Epithelial cell of proximal tubule (primary cell): ENCODE measurements around the gene ANKFN1. TPM values are rescaled to one million over a fixed set of nuclear protein-coding genes. Genes with fewer than 3 reads are reported as not detected.

Source experiments
- DNase-seq: peaks from one replicate; pipeline ENCODE4 v3.0.0-alpha.2; 2011; ENCODE audit warnings: low read depth
- H3K4me3 ChIP-seq: 2 replicates; pipeline ENCODE4 v1.5.1; 2011; ENCODE audit warnings: low read depth, mild to moderate bottlenecking, low read length
- total RNA-seq: library from RNA; depleted of rRNA; stranded (reverse); fragments of >200 nt; gene quantifications from 2 replicates; pipeline ENCODE4 v1.2.3, GENCODE V29; 2015
- TF ChIP-seq, protein P1 (sequence below): conservative IDR thresholded peaks from 2 replicates; pipeline ENCODE4 v1.5.1; 2012; ENCODE audit warnings: low read depth, mild to moderate bottlenecking, low read length

ANKFN1 gene
- total RNA-seq, 1 donor from 2014 or later, result not detected

DNA sequence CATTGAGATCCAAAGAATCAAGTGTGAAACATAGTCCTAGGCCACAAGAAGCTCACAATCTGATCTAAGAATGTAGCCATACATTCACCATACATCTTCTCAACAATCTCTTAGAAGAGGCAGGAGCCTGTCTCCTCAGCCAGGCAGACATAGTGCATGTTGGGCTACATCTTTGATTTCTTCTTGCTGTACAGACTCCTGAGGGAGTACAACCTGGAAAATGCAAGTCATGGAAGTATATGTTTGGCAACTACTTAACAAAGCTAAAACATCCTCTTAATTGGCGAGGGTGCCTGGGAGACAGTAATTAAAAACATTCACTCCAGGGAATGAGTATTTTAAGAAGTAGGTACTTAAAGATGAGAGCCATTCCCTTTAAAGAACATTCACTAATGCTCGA lies 361.0 kb downstream of the ANKFN1 start:
- TF ChIP-seq, protein P1, sequence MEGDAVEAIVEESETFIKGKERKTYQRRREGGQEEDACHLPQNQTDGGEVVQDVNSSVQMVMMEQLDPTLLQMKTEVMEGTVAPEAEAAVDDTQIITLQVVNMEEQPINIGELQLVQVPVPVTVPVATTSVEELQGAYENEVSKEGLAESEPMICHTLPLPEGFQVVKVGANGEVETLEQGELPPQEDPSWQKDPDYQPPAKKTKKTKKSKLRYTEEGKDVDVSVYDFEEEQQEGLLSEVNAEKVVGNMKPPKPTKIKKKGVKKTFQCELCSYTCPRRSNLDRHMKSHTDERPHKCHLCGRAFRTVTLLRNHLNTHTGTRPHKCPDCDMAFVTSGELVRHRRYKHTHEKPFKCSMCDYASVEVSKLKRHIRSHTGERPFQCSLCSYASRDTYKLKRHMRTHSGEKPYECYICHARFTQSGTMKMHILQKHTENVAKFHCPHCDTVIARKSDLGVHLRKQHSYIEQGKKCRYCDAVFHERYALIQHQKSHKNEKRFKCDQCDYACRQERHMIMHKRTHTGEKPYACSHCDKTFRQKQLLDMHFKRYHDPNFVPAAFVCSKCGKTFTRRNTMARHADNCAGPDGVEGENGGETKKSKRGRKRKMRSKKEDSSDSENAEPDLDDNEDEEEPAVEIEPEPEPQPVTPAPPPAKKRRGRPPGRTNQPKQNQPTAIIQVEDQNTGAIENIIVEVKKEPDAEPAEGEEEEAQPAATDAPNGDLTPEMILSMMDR, result no peak
- no peak overlapping the region for H3K4me3 ChIP-seq
- DNase-seq, result no peak

DNA sequence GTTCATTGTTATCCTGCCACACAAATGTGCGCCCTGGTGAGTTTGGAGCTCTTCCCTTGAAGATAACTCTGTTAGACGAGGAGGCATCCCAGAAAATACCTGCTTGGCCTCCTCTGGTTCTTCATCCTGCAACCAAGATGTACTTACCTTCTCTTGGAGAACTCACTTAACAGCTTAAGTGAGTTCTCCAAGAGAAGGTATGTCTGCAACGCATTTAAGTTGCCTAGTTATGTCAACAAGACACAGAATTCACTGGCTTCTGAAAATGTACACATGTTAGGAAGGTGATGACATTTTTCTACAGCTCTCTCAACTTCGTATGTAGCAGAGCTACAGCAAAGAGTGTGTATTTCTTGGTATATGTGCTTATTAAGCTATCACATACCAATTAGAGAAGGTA lies 361.6 kb downstream of the ANKFN1 start:
- H3K4me3 ChIP-seq, result no peak overlapping the region
- TF ChIP-seq, protein P1, result no peak
- no peak for DNase-seq

DNA sequence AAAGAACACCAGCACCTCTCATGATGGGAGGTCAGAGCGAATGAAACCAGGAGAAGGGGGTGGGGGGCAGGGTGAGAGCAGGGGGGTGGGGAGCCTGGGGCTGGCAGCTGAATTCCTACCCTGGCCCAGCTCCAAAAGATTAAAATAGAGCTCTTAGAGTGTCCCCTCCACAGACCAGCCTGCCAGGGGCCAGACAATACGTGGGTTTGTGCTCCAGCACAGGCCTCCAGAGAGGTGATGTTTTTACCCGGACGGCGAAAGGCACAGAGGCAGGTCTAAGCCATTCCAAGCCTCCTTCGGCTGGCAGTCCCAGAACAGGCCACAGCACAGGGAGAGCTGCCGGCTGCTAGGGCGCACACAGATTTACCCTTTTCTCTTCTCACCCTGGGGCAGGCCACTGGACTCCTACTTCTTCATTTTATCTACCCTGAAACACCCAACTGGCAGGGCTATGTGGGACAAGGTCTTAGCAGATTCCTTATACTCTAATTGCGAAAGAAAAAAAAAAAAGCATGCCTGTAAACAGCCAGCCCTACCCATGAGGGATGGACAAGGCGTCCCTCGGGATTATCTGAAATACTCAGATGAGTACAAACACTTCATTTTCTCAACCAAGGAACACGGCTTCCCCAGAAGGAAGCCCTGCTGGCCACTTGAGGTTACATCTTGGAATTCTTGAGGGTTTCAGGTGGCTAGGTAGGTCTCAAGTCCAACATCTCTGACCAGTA lies 368.3 kb downstream of the ANKFN1 start:
- no peak for DNase-seq
- TF ChIP-seq, protein P1, result no peak
- H3K4me3 ChIP-seq, result no peak overlapping the region

DNA sequence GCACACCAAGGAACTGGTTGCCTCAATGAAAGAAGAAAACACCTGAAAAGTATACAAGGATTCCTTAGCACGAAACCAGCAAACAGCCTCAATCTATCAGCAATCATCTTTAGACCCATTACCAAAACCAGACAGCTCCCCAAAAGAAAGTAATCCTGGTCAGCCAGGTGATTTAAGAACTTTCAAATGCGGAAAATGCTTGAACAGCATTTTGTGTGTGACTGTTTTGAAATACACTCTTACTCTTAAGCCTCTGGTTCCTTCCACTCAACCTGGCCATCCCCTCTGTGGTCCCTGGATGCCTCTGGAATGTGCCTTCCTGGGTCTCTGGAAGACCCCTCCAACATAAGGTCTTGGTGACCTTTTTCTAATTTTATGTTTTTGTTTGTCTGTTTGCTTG lies 369.8 kb downstream of the ANKFN1 start:
- TF ChIP-seq, protein P1, result no peak
- no peak for DNase-seq
- H3K4me3 ChIP-seq, result no peak overlapping the region

DNA sequence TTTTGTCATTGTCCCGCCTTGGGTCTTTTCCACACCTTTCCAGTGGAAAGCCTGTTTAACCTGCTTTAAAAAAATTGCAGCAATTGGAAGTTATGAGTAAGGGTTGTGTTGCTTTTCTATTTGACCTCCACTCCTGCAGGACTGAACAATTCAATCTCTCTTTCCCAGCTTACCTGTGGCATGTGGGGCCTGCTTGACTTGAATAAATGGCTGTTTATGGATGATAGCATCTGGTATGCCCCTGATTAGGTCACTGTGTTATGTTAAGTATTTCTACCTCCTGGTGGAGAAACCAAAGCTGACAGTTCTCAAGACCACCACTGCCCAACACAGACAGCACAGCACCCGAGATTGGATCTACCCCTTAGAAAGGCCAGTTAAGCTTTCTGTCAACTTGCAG lies 375.4 kb downstream of the ANKFN1 start:
- H3K4me3 ChIP-seq, result no peak overlapping the region
- DNase-seq, result no peak
- TF ChIP-seq, protein P1, result no peak

DNA sequence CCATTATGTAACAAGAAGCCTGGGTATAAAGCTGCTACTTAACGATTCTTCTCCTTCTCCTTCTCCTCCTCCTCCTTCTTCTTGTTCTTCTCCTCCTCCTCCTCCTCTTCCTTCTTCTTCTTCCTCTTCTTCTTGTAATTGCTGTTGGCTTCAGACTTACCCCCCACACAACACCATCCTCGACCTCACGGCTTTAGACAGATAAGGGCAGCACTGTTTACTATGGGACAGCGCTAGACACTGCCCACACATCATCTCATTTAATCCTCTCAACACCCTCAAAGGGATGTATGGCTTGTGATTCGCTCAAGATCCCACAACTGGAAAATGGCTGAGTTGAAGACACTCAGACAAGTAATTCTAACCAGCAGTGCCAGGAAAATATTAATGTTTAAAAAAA lies 379.7 kb downstream of the ANKFN1 start:
- no peak overlapping the region for H3K4me3 ChIP-seq
- DNase-seq, result no peak
- TF ChIP-seq, protein P1, result no peak

DNA sequence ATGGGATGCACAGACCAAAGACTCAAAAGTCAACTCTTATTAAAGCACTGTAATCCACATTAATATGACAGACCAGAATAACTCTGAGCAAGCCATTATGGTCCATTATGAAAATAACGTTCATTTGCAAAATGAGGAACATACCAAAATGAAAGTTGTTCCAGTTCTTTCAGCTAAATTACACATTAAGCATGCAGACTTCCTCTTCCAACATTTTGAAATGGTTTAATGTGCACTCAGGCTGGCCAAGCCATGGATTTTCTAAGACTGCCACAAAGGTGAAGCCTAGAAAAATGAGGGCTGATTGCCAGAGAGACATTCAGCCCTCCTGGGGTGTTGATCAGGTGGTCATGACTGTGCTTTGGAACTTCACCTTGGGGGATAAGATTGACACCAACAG lies 383.5 kb downstream of the ANKFN1 start:
- DNase-seq, result no peak
- H3K4me3 ChIP-seq, result no peak overlapping the region
- TF ChIP-seq, protein P1, result no peak
